HG02840 (cell line): ENCODE measurements around the gene MYH11.
"Not testable (repeated sequence)": the region's sequence is repeated elsewhere in the genome, so short reads cannot be mapped to it uniquely, and the experiment has no call there.

Source experiments
- ATAC-seq: cut with Tn5 transposase; IDR thresholded peaks from one replicate; pipeline ENCODE4 v1.9.1; 2021; ENCODE audit warnings: mild to moderate bottlenecking, moderate library complexity, moderate number of reproducible peaks; ENCODE audit not compliant: unreplicated experiment, low FRiP score

The MYH11 gene

GRCh38 chr16:15726715-15727114 is 130.1 kb downstream of the MYH11 start:
- no peak for ATAC-seq

GRCh38 chr16:15725641-15726240 is 131.1 kb downstream of the MYH11 start:
- no peak for ATAC-seq

GRCh38 chr16:15723808-15724207 is 133.0 kb downstream of the MYH11 start:
- ATAC-seq = no peak

GRCh38 chr16:15721018-15721417 is 135.8 kb downstream of the MYH11 start:
- no peak for ATAC-seq

- no peak for ATAC-seq
Measured at GRCh38 chr16:15716694-15717447, 140.0 kb downstream of the MYH11 start.

GRCh38 chr16:15715221-15715620 is 141.6 kb downstream of the MYH11 start:
- no peak for ATAC-seq

- ATAC-seq = no peak
Measured at GRCh38 chr16:15714393-15715172, 142.2 kb downstream of the MYH11 start.

- no peak for ATAC-seq
Measured at GRCh38 chr16:15708997-15709396, 147.8 kb downstream of the MYH11 start.

GRCh38 chr16:15708096-15708495 is 148.7 kb downstream of the MYH11 start:
- no peak for ATAC-seq

GRCh38 chr16:15707332-15707731 is 149.5 kb downstream of the MYH11 start:
- no peak for ATAC-seq

GRCh38 chr16:15705064-15705565 is 151.7 kb downstream of the MYH11 start:
- no peak for ATAC-seq

- no peak for ATAC-seq
Measured at GRCh38 chr16:15704545-15704987, 152.3 kb downstream of the MYH11 start.

GRCh38 chr16:15703029-15703736 is 153.6 kb downstream of the MYH11 start:
- ATAC-seq = no peak

- ATAC-seq = no peak
Measured at GRCh38 chr16:15701975-15702970, 154.6 kb downstream of the MYH11 start.

GRCh38 chr16:15701367-15701766 is 155.5 kb downstream of the MYH11 start:
- ATAC-seq = no peak

- ATAC-seq = no peak
Measured at GRCh38 chr16:15699819-15700218, 157.0 kb downstream of the MYH11 start.

- ATAC-seq = no peak
Measured at GRCh38 chr16:15694499-15694898, 162.3 kb downstream of the MYH11 start.

- ATAC-seq = not testable (repeated sequence)
Measured at GRCh38 chr16:15692508-15692907, 164.3 kb downstream of the MYH11 start.

GRCh38 chr16:15691046-15691445 is 165.8 kb downstream of the MYH11 start:
- no peak for ATAC-seq
